ENCODE data around the gene OR11H6.
"Not testable (repeated sequence)": the region's sequence is repeated elsewhere in the genome, so short reads cannot be mapped to it uniquely, and the experiment has no call there.

OR11H6 gene

DNA sequence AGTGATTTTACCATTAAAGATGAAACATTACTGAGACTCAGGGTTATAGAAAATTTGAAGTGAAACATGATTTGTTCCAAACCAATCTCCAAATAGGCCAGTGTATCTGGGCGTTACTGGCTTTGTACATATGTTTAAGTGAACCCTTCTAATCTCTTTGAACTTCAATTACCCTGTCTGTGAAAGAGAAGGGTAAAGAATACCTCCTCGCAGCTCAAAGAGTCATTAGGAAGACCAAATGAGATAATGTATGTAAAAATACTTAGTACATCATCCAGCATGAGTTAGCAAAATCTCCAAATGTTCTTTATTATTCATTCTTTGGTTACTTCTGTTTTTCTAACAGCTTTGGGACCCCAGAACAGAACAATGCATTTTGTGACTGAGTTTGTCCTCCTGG lies at the start of gene OR11H6:
Gene OR11H6, plus strand, starts transcription at position 301 of the 400 bp plus-strand sequence. Its CDS starts 0 bp downstream, at position 301.
- no peak for DNase-seq

DNA sequence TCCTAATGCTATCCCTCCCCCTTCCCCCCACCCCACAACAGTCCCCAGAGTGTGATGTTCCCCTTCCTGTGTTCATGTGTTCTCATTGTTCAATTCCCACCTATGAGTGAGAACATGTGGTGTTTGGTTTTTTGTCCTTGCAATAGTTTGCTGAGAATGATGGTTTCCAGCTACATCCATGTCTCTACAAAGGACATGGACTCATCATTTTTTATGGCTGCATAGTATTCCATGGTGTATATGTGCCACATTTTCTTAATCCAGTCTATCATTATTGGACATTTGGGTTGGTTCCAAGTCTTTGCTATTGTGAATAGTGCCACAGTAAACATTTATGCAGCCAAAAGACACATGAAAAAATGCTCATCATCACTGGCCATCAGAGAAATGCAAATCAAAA lies 49.3 kb upstream of the OR11H6 start:
- DNase-seq = not testable (repeated sequence)

DNA sequence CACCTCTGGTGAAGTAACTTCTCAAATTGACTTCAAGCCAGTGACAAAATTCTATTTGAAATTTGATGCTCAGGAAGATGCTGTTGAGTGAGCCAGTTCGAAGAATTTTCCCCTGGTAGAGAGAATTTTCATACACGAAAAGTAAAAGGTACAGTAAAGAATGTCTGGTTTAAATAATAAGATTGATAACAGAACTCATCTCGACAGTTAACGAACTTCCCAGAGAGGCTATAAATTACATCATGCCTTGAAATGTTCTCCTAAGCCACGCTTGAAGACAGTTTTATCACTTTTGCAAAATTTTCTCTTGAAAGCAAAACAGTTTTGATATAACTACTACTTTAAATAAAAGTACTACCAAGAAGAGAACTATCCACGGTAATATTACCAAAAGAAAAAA lies 47.2 kb upstream of the OR11H6 start:
- no peak for DNase-seq

DNA sequence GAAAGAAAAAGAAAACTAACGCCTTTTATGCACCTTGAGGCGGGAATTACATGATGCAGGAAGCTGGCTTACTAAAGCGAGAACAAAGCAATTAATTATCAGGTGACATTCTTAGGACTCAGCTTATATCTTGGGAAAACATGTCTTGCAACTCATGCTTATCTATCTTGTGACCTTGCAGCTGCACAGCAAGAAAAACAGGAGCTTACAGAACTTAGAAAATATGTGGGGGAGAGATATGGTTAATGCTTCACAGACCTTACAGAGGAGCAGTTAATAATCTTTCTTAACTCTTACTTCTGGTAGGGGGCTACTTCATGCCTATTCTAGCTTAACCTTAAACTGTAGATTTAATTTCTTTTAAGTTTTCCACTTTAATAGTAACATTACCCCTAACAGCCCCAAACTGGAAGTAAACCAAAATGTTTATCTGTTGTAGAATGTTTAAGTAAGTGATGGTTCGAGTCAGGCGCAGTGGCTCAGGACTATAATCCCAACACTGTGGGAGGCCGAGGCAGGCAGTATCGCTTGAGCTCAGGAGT lies 46.0 kb upstream of the OR11H6 start:
- DNase-seq = no peak

DNA sequence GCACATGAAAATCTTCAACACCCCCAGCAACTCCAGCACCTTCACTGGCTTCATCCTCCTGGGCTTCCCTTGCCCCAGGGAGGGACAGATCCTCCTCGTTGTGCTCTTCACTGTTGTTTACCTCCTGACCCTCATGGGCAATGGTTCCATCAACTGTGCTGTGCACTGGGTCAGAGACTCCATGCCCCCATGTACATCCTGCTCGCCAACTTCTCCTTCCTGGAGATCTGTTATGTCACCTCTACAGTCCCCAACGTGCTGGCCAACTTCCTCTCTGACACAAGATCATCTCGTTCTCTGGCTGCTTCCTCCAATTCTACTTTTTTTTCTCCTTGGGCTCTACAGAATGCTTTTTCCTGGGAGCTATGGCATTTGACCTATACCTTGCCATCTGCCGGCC lies 44.3 kb upstream of the OR11H6 start:
- DNase-seq = no peak

DNA sequence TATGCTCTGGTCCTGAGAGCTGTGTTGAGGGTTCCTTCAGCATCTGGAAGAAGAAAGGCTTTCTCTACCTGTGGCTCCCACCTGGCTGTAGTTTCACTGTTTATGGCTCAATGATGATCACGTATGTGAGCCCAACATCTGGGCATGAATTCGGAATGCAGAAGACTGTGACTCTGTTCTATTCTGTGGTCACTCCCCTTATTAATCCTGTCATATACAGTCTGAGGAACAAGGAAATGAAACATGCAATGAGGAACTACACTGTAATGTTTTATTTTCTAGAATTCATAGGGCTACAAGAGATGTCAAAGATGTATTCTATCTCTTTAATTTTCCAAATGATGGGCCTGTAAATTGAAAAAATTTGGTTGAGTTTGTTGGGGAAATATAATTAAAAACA lies 43.6 kb upstream of the OR11H6 start:
- DNase-seq = no peak

GRCh38 chr14:20180486-20180885 lies 43.0 kb upstream of the OR11H6 start:
- no peak for DNase-seq

- no peak for DNase-seq
These were observed 39.3 kb upstream of the OR11H6 start for GRCh38 chr14:20184181-20184580.

DNA sequence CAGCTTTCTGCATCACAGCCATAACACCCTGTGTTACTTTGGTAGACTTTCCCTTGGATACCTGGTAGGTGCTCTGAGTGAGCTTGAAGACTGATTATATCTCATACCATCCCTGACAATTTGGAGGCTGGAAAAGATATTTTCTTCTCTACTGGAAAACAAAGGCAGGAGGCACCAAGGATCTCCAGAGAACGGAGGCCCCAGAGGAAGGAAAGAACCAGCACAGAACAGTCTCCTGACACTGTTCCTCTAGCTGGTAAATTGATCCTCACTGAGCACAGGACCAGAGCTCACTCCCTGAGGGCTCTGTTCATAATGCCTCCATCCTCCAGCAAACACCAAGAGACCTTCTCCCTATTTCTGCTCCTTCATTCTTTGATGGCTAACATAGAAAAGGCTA lies 32.9 kb upstream of the OR11H6 start, which contains the start of gene OR11G2:
Gene OR11G2, plus strand, starts transcription at position 301 of the 400 bp plus-strand sequence. CDS start 6,542 bp downstream, outside the sequence.
- no peak for DNase-seq

DNA sequence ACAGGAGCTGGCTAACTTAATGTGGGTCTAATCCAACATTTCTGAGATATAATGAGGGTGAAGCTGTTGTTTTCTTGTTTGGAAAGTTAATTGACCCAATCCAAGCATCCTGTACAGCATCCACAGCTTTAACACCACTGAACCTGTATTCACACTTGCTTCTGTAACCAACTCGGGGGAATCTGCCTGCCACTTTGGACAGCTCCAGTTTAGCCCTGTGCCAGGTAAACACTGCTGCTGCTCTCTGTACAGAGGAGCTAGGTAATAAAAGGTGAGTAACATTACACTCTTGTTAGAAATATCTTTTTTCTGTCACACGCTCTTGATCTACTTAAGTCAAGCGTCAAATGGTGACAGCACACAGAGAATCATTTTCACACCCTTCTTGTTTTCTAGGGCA lies 32.1 kb upstream of the OR11H6 start:
- no peak for DNase-seq

DNA sequence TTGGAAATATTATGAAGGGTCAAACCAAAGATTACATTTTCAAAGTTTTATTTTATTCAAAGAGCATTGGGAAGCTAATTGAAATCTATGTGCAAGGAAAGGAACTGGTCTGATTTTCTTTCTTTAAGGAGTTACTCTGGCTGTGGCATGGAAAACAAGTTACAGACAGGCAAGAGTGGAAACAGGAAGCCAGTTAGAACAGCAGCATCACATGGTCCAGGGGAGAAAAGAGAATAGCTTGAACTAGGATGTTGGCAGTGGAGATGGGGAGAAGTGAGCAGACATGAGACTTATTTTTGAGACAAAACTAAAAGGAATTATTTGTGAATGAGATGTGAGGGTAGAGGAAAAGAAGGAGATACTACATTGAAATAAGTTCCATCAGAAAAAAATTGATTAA lies 29.4 kb upstream of the OR11H6 start:
- no peak for DNase-seq

DNA sequence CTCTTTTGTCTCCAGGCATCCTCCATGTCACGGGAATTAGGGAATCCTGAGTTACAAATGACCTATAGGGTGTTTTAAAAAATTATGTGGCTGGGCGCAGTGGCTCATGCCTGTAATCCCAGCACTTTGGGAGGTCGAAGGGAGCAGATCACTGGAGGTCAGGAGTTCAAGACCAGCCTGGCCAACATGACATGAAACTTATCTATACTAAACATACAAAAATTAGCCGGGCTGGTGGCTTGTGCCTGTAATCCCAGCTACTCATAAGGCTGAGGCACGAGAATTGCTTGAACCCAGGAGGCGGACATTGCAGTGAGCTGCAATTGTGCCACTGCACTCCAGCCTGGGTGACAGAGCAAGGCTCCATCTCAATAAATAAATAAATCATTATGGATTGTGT lies 28.3 kb upstream of the OR11H6 start:
- DNase-seq = not testable (repeated sequence)

DNA sequence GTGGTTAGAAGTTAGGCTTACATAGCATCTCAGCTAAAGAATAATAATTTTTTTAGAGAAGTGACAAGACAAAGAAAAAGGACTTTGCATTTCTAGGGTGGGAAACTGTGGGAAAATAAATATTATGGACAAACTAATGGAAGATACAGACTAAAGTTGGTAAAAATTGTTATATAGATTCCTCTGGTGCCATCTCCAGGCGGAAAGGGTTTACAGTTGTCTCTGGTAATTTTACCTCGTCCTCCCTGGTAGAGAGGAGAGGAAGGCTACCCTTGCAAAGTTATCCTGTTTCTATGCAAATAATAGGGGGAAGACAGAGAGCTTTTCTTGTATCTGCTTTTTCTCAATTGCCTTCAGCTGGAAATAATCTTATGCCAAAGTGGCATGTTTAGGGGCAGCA lies 27.6 kb upstream of the OR11H6 start:
- peak; percentile 11 to 12 for DNase-seq

DNA sequence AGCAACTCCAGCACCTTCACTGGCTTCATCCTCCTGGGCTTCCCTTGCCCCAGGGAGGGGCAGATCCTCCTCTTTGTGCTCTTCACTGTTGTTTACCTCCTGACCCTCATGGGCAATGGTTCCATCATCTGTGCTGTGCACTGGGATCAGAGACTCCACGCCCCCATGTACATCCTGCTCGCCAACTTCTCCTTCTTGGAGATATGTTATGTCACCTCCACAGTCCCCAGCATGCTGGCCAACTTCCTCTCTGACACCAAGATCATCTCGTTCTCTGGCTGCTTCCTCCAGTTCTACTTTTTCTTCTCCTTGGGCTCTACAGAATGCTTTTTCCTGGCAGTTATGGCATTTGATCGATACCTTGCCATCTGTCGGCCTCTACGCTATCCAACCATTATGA lies 26.1 kb upstream of the OR11H6 start:
- DNase-seq = no peak

DNA sequence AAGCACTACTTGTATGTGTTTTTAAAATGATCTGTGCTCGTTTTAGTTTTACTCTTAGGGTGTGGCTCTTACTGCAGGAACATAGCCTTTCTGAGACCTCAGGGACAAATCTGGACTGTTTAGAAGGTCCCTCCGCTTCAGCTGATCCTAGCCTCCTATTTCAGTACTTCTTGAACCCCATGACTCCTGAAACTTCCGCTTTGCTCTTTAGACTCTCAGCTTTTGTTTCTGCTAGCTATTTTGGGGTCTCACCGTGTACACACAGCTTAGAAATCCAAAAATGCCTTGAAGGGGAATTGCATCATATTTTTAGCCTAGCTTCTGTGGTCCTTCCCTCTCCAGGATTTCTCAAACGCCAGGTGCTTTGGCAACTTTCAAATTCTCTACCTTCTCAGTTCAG lies 24.5 kb upstream of the OR11H6 start:
- no peak for DNase-seq

DNA sequence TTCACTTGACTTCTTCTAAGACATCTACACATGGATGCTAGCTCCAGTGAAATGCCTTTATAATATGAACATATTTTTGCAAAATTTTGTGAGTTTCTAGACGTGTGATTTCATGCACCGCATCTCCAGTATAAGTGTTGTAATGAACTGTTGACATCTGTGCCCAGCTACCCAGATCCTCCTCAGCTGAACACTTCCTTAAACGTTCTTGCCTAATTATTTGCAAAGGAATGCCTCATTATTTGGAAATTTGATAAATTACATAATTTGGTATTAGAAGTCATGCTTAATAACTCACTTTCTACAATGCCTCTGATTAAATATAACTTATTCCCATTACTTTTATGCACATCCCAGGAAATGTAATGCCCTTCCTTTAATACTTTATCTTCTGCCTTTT lies 18.8 kb upstream of the OR11H6 start:
- DNase-seq = no peak

- DNase-seq = no peak
These were observed 13.9 kb upstream of the OR11H6 start for GRCh38 chr14:20209595-20209994.

DNA sequence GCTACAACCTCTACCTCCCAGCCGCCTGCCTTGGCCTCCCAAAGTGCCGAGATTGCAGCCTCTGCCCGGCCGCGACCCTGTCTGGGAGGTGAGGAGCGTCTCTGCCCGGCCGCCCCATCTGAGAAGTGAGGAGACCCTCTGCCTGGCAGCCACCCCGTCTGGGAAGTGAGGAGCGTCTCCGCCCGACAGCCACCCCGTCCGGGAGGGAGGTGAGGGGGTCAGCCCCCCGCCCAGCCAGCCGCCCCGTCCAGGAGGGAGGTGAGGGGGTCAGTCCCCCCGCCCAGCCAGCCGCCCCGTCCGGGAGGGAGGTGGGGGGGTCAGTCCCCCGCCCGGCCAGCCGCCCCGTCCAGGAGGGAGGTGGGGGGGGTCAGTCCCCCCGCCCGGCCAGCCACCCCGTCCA lies 11.1 kb upstream of the OR11H6 start:
- not testable (repeated sequence) for DNase-seq

GRCh38 chr14:20215196-20215595 lies 8.3 kb upstream of the OR11H6 start:
- no peak for DNase-seq

- no peak for DNase-seq
These were observed 4.5 kb upstream of the OR11H6 start for GRCh38 chr14:20219033-20219432.

DNA sequence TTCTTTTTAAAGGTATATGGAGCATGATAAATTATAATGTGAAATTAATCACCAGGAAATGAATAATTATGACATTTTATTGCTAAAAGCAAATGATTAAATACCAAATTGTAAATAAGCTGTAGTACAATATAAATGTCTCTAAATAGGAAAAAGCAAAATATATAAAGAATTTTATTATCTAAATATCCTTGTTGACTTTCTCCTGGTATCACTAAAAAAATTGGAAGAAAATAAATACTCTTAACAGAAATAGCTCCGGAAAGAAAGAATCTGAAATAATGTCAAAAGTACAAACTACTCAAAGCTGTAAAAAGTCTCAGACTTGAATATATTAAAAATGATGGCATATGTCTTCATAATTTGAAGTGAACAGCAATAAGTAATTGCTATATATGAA lies 5.2 kb downstream of the OR11H6 start, which contains the start of gene OR11H7:
Gene OR11H7, plus strand, starts transcription at position 301 of the 400 bp plus-strand sequence.
- no peak for DNase-seq

- not testable (repeated sequence) for DNase-seq
These were observed 11.9 kb downstream of the OR11H6 start for GRCh38 chr14:20235415-20235814.

- peak; percentile 48 to 54 for DNase-seq
These were observed 24.2 kb downstream of the OR11H6 start for GRCh38 chr14:20247646-20248246.

- no peak for DNase-seq
These were observed 39.2 kb downstream of the OR11H6 start for GRCh38 chr14:20262642-20263128.

DNA sequence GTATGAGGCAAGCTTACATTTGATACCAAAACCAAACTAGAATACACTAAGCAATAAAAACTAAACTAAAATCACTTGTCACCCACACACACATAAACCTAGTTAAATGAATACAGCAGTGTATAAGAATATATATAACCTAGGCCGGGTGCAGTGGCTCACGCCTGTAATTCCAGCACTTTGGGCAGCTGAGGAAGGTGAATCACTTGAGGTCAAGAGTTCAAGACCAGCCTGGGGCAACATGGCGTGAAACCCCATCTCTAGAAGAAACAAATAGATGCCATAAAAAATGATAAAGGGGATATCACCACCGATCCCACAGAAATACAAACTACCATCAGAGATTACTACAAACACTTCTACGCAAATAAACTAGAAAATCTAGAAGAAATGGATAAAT lies 40.9 kb downstream of the OR11H6 start:
- DNase-seq = not testable (repeated sequence)

All from SHP77 (cell line).